ENCODE results near the gene MSN.

MSN gene

GRCh38 chrX:65674204-65674893 is 6.9 kb downstream of the MSN start:
- no peak for DNase-seq (ENCODE audit: low spot score)

DNA sequence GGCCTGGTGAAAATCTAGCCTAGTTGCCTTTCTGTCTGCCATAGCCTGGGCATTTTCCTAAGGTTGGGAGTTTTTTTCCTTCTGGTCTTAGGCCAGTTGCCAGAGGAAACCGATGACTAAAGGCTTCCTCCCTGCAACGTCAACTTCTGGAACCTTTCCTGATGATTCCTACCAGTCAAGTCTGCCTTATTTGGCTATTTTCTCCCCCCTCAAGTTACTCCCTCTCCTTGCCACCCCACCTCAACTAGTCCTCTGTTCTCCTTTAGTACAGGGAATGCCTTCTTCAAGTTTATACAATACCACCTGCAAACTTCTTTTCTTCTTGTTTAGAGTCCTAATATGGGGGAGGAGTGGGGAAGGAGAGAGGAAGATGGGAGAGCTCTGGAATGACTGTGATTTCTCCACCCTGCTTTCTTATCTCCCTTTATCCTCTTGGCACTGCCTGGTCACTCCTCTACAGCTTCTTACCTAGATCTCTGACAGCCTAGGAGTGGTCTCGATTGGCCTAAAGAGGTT is 10.6 kb downstream of the MSN start:
- DNase-seq (ENCODE audit: low spot score) = no peak

- DNase-seq (ENCODE audit: low spot score) = no peak
These were observed 11.7 kb downstream of the MSN start for GRCh38 chrX:65679071-65679540.

DNA sequence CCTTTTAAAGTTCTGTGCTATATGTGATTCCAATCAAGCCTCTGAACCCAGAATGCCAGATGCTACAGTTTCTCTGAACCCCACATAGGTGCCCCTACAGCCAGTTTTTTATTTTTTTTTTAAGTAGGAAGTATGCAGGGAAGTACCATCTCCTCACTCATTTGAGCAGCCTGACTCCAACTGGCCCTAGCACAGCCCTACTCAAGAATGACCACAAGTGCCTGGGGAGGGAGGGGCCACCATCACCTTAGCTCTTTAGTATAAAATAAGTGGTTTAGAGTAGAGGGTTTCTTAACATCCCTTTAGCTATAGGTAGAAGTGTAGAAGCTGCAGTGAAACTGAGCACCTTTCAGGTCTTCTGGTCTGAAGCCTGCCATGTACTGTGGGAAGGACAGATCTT is 14.4 kb downstream of the MSN start:
- no peak for DNase-seq (ENCODE audit: low spot score)

GRCh38 chrX:65685112-65685511 is 17.7 kb downstream of the MSN start:
- DNase-seq (ENCODE audit: low spot score) = no peak

DNA sequence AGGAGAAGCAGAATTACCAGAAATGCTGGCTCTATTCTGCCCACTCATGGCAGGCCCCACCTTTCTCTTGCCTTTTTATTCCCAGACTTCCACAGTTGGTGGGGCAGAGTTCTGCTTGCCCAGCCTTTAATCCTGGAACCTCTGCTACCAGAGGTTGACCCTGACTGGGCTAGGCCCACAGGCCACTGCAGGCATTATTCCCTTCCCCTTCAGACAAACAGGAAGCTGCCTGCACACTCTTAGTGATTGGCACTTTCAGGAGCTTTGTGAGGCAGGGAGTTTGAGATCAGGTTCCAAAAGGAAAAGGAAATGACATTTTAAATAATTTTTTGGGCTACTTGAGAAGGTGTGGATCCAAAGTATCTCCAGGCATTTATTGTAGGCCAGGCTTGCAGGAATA is 18.8 kb downstream of the MSN start:
- DNase-seq (ENCODE audit: low spot score) = no peak

DNA sequence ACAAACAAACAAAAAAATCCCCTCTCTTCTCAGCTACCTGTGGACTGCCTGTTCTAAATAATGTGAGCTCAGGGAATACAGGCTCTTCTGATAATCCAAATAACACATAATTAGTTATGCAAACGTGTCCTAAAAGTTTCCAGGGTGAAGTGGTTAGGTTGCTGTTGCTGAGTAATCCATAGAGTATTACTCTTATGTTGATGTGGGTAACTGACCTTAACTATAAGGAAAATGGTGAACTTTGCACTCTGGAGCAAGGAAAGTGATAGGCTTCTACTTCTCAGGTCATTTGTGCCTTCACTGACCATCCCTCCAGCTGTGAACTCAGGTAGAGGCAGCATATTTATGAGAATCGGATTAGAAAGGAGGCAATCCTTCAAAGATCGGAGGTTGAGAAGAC is 19.9 kb downstream of the MSN start:
- no peak for DNase-seq (ENCODE audit: low spot score)

DNA sequence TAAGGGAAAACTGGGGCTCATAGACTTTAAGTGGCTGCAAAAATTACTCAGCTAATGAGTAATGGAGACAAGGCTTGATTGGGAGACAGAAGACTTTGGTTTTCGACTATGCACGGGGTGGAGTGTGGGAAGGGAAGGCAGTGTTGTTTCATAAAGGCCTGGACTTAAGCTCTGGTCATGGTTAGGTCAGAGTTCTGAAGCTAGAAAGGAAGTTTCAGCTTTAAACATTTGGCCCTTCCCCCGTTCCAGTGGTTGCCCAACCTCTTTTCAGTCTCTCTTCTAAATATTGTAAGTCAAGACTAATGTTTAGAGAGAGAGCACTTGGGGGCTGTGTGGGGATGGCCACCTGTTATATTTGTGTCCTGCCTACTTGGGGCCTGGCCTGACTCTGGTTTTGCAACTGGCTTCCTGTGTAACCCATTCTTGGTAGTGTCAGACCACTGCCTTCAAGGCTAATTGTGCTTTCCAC is 21.0 kb downstream of the MSN start:
- DNase-seq (ENCODE audit: low spot score) = no peak

DNA sequence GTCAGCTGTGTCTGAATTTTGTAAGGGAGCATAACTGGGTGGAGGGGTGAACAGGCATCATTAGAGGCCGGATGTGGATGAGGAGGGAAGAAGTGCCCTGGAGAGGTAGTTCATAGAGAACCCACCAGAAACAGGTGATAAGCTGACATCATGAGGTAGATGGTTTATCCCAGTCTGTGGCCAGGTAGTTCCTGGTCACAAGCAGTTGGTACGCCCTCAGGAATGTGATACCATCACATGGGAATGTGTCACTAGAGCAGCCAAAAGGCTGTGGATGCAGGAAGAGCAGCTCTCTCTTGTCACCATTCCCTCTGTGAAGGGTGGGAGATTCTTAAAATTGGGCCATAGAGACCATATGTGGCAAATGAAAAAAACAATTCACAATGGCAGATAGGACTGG is 21.9 kb downstream of the MSN start:
- DNase-seq (ENCODE audit: low spot score) = no peak

DNA sequence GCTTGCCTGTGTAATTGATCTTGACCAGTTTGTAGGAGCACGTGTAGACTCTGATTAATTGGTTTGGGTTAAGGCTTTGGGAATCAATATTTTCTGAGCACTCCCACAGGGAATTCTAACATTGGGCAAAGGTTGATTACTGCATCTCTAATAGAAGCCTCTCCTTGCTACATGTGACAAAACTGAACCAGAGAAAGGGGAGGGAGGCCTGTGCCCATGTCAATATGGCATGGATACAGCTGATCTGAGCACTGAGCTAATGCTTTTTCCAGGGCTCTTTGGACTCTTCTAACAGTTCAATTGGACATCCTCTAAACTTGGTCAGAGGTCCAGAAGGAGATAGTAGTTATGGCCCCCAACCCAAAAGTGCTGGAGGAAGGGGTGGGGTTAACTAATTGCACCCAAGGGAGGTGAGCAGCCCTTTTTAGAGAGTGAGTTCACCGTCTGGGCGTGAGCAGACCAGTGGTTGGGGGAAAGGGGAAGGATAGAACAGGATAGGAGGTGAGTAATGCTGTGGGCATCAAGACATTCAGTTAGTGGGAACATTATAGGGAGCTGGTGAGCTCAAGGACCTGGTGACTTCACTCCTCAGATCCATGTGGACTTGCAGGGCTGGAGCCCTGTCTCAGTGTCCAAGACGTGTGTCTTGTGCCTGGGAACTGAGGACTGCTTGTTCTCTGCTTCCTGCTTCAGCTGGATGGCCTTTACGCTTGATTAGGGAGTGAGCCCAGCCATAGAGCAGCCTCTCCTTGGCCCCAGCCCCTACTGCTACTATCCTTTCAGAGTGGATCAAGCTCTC is 22.8 kb downstream of the MSN start:
- DNase-seq (ENCODE audit: low spot score) = no peak

GRCh38 chrX:65695849-65696449 is 28.5 kb downstream of the MSN start:
- no peak for DNase-seq (ENCODE audit: low spot score)

- DNase-seq (ENCODE audit: low spot score) = no peak
These were observed 29.2 kb downstream of the MSN start for GRCh38 chrX:65696613-65697012.

DNA sequence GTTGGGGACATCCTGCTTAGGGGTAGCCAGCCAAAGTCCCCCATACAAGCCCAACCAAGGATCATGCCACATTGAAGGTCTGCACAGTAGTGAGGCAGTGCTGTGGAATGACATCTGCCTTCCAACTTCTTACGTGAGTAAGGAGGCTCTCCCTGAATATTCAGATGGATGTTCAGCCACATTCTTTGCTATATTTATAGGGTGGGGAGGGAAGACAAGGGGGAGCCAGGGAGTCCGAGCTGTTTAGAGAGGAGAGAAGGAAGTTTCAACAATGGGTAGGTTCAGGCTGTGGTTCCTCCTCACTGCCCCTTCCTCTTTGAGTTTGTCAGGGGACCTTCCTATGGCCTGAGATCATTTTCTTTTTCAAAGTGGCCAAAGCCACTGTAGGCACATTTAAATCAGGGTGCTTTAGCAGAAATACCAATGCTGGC is 29.8 kb downstream of the MSN start:
- no peak for DNase-seq (ENCODE audit: low spot score)

DNA sequence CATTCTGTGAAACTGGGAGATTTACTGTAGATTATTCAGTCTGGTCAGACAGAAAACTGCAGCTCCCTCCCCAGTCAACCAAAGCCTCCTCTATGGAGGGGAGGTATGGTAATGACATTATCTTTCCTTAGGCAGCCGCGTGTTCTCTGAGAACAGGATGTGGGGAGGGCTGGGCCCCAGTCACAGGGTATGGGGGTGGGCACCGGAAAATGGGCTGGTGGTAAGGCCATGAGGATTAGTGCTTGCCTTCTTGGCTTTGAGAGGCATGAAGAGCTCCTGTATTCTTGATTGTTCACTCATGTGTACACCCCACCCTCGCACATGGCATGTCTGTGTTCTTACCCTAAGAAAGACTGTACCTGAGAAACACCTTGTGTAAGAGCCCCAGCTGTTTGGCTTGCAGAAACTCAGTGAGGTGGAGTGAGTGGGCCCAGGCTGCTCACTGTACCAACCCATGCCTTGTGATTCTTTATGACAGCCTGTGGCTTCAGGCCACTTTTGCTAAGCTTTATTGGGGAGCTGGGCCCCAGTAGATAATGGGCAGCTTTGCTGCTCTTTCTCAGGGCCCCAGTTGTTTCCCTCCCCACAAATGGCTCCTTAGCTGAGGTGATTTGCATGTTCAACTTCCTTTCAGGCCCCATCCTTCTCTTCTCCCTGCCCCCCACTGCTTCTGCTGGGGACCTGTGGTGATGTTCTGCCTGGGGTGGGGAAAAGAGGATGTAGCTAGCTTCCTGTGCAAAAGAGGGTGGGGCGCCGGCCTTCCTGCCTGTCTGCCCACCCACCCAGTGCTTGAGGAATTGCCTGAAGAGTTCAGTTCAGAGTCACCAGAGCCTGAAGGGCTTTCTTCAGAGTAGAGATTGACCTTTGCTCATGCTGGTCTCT is 30.7 kb downstream of the MSN start:
- no peak for DNase-seq (ENCODE audit: low spot score)

- no peak for DNase-seq (ENCODE audit: low spot score)
These were observed 35.5 kb downstream of the MSN start for GRCh38 chrX:65702956-65703355.

GRCh38 chrX:65705439-65705838 is 38.0 kb downstream of the MSN start:
- no peak for DNase-seq (ENCODE audit: low spot score)

- no peak for DNase-seq (ENCODE audit: low spot score)
These were observed 38.8 kb downstream of the MSN start for GRCh38 chrX:65706041-65706828.

- no peak for DNase-seq (ENCODE audit: low spot score)
These were observed 39.7 kb downstream of the MSN start for GRCh38 chrX:65707151-65707550.

DNA sequence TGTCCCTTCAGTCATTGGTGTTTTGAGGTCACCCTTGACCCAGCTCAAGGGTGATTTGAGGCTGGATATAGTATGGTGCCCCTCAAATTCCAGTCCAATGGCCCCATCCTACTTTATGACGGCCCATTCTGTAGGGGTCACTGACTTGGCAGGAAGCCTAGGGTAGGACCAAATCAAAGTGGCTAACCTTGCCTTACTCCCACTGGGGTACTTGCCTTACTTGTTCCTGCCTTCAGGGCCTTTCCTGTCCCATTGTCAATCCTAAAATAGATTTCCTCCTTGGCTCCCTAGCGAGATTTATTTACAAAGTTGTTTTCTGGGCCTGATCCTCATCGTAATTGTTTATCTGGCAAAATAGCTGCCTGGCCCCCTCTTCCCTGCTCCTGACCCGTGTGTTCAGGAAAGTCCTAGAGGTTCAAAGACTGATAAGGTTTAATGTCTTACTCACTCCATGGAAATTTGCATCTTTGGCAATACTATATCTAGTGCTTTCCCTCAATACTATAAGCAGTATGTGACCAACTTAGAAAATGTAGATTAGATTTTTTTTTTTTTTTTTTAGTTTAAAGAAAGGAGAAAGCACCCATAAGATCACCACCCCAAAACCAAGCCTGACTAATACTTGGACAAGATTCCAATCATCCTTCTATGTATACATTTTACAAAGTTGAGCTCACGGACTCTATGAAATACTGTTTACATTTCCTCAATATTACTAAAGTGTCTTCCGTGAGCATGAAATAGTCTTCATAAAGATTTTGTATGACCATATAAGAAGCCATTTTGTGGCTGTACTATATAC is 44.8 kb downstream of the MSN start:
- DNase-seq (ENCODE audit: low spot score) = no peak

GRCh38 chrX:65718538-65718937 is 51.1 kb downstream of the MSN start:
- DNase-seq (ENCODE audit: low spot score) = no peak

Data from left forelimb (tissue), 1 donor.